Thyroid gland (tissue), 4 donors: ENCODE data around the gene SUCLG1. TPM values are rescaled to one million over a fixed set of nuclear protein-coding genes. Genes with fewer than 3 reads are reported as not detected.

Experiments
- DNase-seq, 2 donors: peaks; one replicate each; pipeline ENCODE4 v3.0.0-alpha.2; 2019
- H3K27ac ChIP-seq, 3 donors: fragments of 200-600 bp; sonication (generic); 1 replicate in 2 of 3; 2 replicates in 1 of 3; pipeline ENCODE4 v1.5.1; 2016 to 2019; ENCODE audit warnings: mild to moderate bottlenecking in 1 of 3, moderate library complexity in 1 of 3
- H3K27me3 ChIP-seq: fragments of 200-600 bp; sonication (generic); one replicate; pipeline ENCODE4 v1.5.1; 2019
- H3K36me3 ChIP-seq, 2 donors: fragments of 200-600 bp; sonication (generic); one replicate each; pipeline ENCODE4 v1.5.1; 2016 to 2019
- H3K4me1 ChIP-seq, 2 donors: fragments of 200-600 bp; sonication (generic); one replicate each; pipeline ENCODE4 v1.5.1; 2017 to 2019
- H3K4me3 ChIP-seq, 3 donors: fragments of 200-600 bp; sonication (generic); replicated peaks in 1 of 3; 1 replicate in 2 of 3; 2 replicates in 1 of 3; pipeline ENCODE4 v1.5.1; 2016; ENCODE audit warnings: mild to moderate bottlenecking in 1 of 3
- H3K9me3 ChIP-seq: fragments of 200-600 bp; sonication (generic); one replicate; pipeline ENCODE4 v1.5.1; 2017
- CTCF ChIP-seq, 6 experiments: fragments of 200-600 bp in 3 of 6; fragments of 450-650 bp in 3 of 6; sonication (generic) in 3 of 6; IDR thresholded peaks; one replicate each; pipeline ENCODE4 v1.5.1; 2016 to 2019; ENCODE audit warnings: antibody characterized with exemption in 6 of 6, mild to moderate bottlenecking in 2 of 6, inconsistent platforms in 1 of 6, moderate library complexity in 1 of 6
- POLR2A ChIP-seq, 2 donors: fragments of 450-650 bp; IDR thresholded peaks; one replicate each; pipeline ENCODE4 v1.6.1; 2017; ENCODE audit warnings: antibody characterized with exemption in 2 of 2, mild to moderate bottlenecking in 2 of 2, moderate library complexity in 1 of 2
- WGBS, 2 donors: methylation state at CpG; one replicate each; pipeline ENCODE4 v1.1.5; 2017; 5-methylcytosine and 5-hydroxymethylcytosine counted together
- intact Hi-C: fragments of 100-400 bp; cut with DNase I; formaldehyde crosslinking; loops from one replicate; pipeline ENCODE4 v1.15.1; 2023
- total RNA-seq, 4 donors: library from RNA; depleted of rRNA; stranded (reverse); fragments of >200 nt; gene quantifications; one replicate each; pipeline ENCODE4 v1.2.3, GENCODE V29; 2016

Gene SUCLG1
- total RNA-seq, 4 donors from 2014 or later, result 109 to 169 (median 139) TPM

GRCh38 chr2:84427235-84428138 is 31.6 kb downstream of the SUCLG1 start:
- TF ChIP-seq CTCF (IDR thresholded peaks at IDR 0.05), result no peak
- TF ChIP-seq POLR2A (IDR thresholded peaks at IDR 0.05), result no peak
- whole genome bisulfite sequencing, 2 donors, result 73 to 74% methylated on average over 2 of the region's 2 CpGs
- Histone ChIP-seq H3K4me3 (no peak overlapping the region), H3K9me3 (no peaks in the 10 kb centered on the region), H3K27ac (no peak overlapping the region), H3K36me3 (peaks cover 41 to 56% of the 10 kb centered on the region in 2 donors), H3K27me3 (no peaks in the 10 kb centered on the region), H3K4me1 (peaks cover 0 to 7% of the 10 kb centered on the region in 2 donors)
- intact Hi-C loops, result loop anchor here (10.0 kb wide), 1 partner anchor 403 kb away; no protein-coding TSS in a partner anchor
- no peak for DNase-seq

- no peaks in the 10 kb centered on the region for H3K27me3 ChIP-seq
- no peak overlapping the region for H3K27ac ChIP-seq
- intact Hi-C loops, result loop anchor here (10.0 kb wide), 1 partner anchor 401 kb away; no protein-coding TSS in a partner anchor
- H3K9me3 ChIP-seq, result no peaks in the 10 kb centered on the region
- DNase-seq, result no peak
- peaks cover 30 to 39% of the 10 kb centered on the region in 2 donors for H3K36me3 ChIP-seq
- H3K4me1 ChIP-seq, result peaks cover 0 to 7% of the 10 kb centered on the region in 2 donors
- no peak for TF ChIP-seq POLR2A (IDR thresholded peaks at IDR 0.05)
- 80 to 87% methylated on average over 3 of the region's 3 CpGs for WGBS, 2 donors
- no peak overlapping the region for H3K4me3 ChIP-seq
Measured at GRCh38 chr2:84425310-84425709, 33.8 kb downstream of the SUCLG1 start.

GRCh38 chr2:84424152-84424551 is 34.9 kb downstream of the SUCLG1 start:
- DNase-seq, result no peak
- TF ChIP-seq POLR2A (IDR thresholded peaks at IDR 0.05), result no peak
- TF ChIP-seq CTCF (IDR thresholded peaks at IDR 0.05), result peak in 4 of 6 experiments; percentile 26 to 67 (median 57)
- Histone ChIP-seq H3K9me3 (no peaks in the 10 kb centered on the region), H3K36me3 (peaks cover 21 to 27% of the 10 kb centered on the region in 2 donors), H3K4me3 (no peak overlapping the region), H3K27ac (no peak overlapping the region), H3K4me1 (peaks cover 0 to 7% of the 10 kb centered on the region in 2 donors), H3K27me3 (no peaks in the 10 kb centered on the region)
- intact Hi-C loops, result loop anchor here (10.0 kb wide), 1 partner anchor 399 kb away; no protein-coding TSS in a partner anchor

GRCh38 chr2:84421791-84422190 is 37.3 kb downstream of the SUCLG1 start:
- TF ChIP-seq CTCF (IDR thresholded peaks at IDR 0.05) (no peak), POLR2A (IDR thresholded peaks at IDR 0.05) (no peak)
- 74 to 77% methylated on average over 1 of the region's 1 CpG for WGBS, 2 donors
- Histone ChIP-seq H3K27me3 (no peaks in the 10 kb centered on the region), H3K4me1 (no peaks in the 10 kb centered on the region), H3K4me3 (no peak overlapping the region), H3K9me3 (no peaks in the 10 kb centered on the region), H3K36me3 (peaks cover 16 to 20% of the 10 kb centered on the region in 2 donors), H3K27ac (no peak overlapping the region)
- intact Hi-C loops, result loop anchor here (10.0 kb wide), 1 partner anchor 397 kb away; no protein-coding TSS in a partner anchor
- peak in 1 of 2 donors; percentile 10 for DNase-seq

GRCh38 chr2:84421197-84421596 is 37.9 kb downstream of the SUCLG1 start:
- TF ChIP-seq CTCF (IDR thresholded peaks at IDR 0.05), result no peak
- no peak for TF ChIP-seq POLR2A (IDR thresholded peaks at IDR 0.05)
- peaks cover 16 to 20% of the 10 kb centered on the region in 2 donors for H3K36me3 ChIP-seq
- 84 to 89% methylated on average over 2 of the region's 2 CpGs for WGBS, 2 donors
- no peak overlapping the region for H3K4me3 ChIP-seq
- no peak for DNase-seq
- no peaks in the 10 kb centered on the region for H3K4me1 ChIP-seq
- H3K9me3 ChIP-seq, result no peaks in the 10 kb centered on the region
- no peaks in the 10 kb centered on the region for H3K27me3 ChIP-seq
- intact Hi-C loops, result loop anchor here (10.0 kb wide), 1 partner anchor 396 kb away; no protein-coding TSS in a partner anchor
- no peak overlapping the region for H3K27ac ChIP-seq
